ENCODE measurements around the gene GRIN1. TPM values are rescaled to one million over a fixed set of nuclear protein-coding genes. Genes with fewer than 3 reads are reported as not detected.

The GRIN1 gene
- total RNA-seq, 2 donors from 2014 or later = not detected

GRCh38 chr9:137106662-137107250 is 32.2 kb upstream of the GRIN1 start:
- DNase-seq (ENCODE audit: low spot score) (no peak), ATAC-seq (ENCODE audit: insufficient number of reproducible peaks, low FRiP score, low read depth) (no peak)
- Histone ChIP-seq H3K4me3 (no peak overlapping the region), H3K4me1 (ENCODE audit: control insufficient read depth in 1 of 2, low read depth in 2 of 2) (no peaks in the 10 kb centered on the region), H3K27me3 (replicated peaks; ENCODE audit: insufficient read depth) (no peaks in the 10 kb centered on the region), H3K36me3 (peaks cover 38% of the 10 kb centered on the region), H3K27ac (no peak overlapping the region), H3K9me3 (no peaks in the 10 kb centered on the region)
- no peak for TF ChIP-seq CTCF (IDR thresholded peaks at IDR 0.05)

GRCh38 chr9:137107312-137107921 is 31.5 kb upstream of the GRIN1 start:
- TF ChIP-seq CTCF (IDR thresholded peaks at IDR 0.05) = no peak
- no peaks in the 10 kb centered on the region for H3K27me3 ChIP-seq (replicated peaks; ENCODE audit: insufficient read depth)
- H3K27ac ChIP-seq = no peak overlapping the region
- DNase-seq (ENCODE audit: low spot score) = no peak
- H3K36me3 ChIP-seq = peaks cover 33% of the 10 kb centered on the region
- no peak overlapping the region for H3K4me3 ChIP-seq
- ATAC-seq (ENCODE audit: insufficient number of reproducible peaks, low FRiP score, low read depth) = no peak
- H3K9me3 ChIP-seq = no peaks in the 10 kb centered on the region
- no peaks in the 10 kb centered on the region for H3K4me1 ChIP-seq (ENCODE audit: control insufficient read depth in 1 of 2, low read depth in 2 of 2)

GRCh38 chr9:137107982-137108381 is 31.0 kb upstream of the GRIN1 start:
- H3K36me3 ChIP-seq = peaks cover 32% of the 10 kb centered on the region
- no peak overlapping the region for H3K27ac ChIP-seq
- DNase-seq (ENCODE audit: low spot score) (no peak), ATAC-seq (ENCODE audit: insufficient number of reproducible peaks, low FRiP score, low read depth) (no peak)
- H3K27me3 ChIP-seq (replicated peaks; ENCODE audit: insufficient read depth) = no peaks in the 10 kb centered on the region
- no peak for TF ChIP-seq CTCF (IDR thresholded peaks at IDR 0.05)
- H3K4me3 ChIP-seq = no peak overlapping the region
- no peaks in the 10 kb centered on the region for H3K4me1 ChIP-seq (ENCODE audit: control insufficient read depth in 1 of 2, low read depth in 2 of 2)
- no peaks in the 10 kb centered on the region for H3K9me3 ChIP-seq

- Histone ChIP-seq H3K4me1 (ENCODE audit: control insufficient read depth in 1 of 2, low read depth in 2 of 2) (peaks cover 0 to 4% of the 10 kb centered on the region in 2 donors), H3K9me3 (no peaks in the 10 kb centered on the region), H3K4me3 (no peak overlapping the region), H3K36me3 (peaks cover 28% of the 10 kb centered on the region), H3K27me3 (replicated peaks; ENCODE audit: insufficient read depth) (no peaks in the 10 kb centered on the region), H3K27ac (no peak overlapping the region)
- ATAC-seq (ENCODE audit: insufficient number of reproducible peaks, low FRiP score, low read depth) = no peak
- DNase-seq (ENCODE audit: low spot score) = no peak
- TF ChIP-seq CTCF (IDR thresholded peaks at IDR 0.05) = no peak
These were observed 30.2 kb upstream of the GRIN1 start for GRCh38 chr9:137108608-137109249.

GRCh38 chr9:137109250-137110146 is 29.5 kb upstream of the GRIN1 start:
- Histone ChIP-seq H3K36me3 (peaks cover 26% of the 10 kb centered on the region), H3K27me3 (replicated peaks; ENCODE audit: insufficient read depth) (no peaks in the 10 kb centered on the region), H3K9me3 (no peaks in the 10 kb centered on the region), H3K4me1 (ENCODE audit: control insufficient read depth in 1 of 2, low read depth in 2 of 2) (peaks cover 0 to 4% of the 10 kb centered on the region in 2 donors), H3K4me3 (no peak overlapping the region), H3K27ac (no peak overlapping the region)
- ATAC-seq (ENCODE audit: insufficient number of reproducible peaks, low FRiP score, low read depth) = no peak
- TF ChIP-seq CTCF (IDR thresholded peaks at IDR 0.05) = no peak
- DNase-seq (ENCODE audit: low spot score) = no peak
